CD4-positive, alpha-beta T cell treated with Interleukin-10 for 1 hour (primary cell): Measurements from ENCODE around the gene IL17A.

ENCODE experiments used
- DNase-seq: peaks from one replicate; pipeline ENCODE4 v3.0.0-alpha.2; 2020

IL17A gene

GRCh38 chr6:52186075-52186474 is at the start of gene IL17A:
TSS of gene IL17A (plus strand) at chr6:52186375. CDS start at chr6:52186432, 57 bp downstream.
- DNase-seq, result no peak

- DNase-seq, result no peak
Observed at GRCh38 chr6:52136934-52137467, 49.2 kb upstream of the IL17A start.

GRCh38 chr6:52138284-52138683 is 47.9 kb upstream of the IL17A start:
- DNase-seq, result no peak

GRCh38 chr6:52139985-52140680 is 46.0 kb upstream of the IL17A start:
- DNase-seq, result no peak

GRCh38 chr6:52141596-52141995 is 44.6 kb upstream of the IL17A start:
- DNase-seq, result no peak

GRCh38 chr6:52142556-52142955 is 43.6 kb upstream of the IL17A start:
- DNase-seq, result no peak

GRCh38 chr6:52143551-52143950 is 42.6 kb upstream of the IL17A start:
- DNase-seq, result no peak

- DNase-seq, result no peak
Observed at GRCh38 chr6:52144196-52145076, 41.7 kb upstream of the IL17A start.

- no peak for DNase-seq
Observed at GRCh38 chr6:52146851-52147445, 39.2 kb upstream of the IL17A start.

GRCh38 chr6:52149076-52149475 is 37.1 kb upstream of the IL17A start:
- no peak for DNase-seq

GRCh38 chr6:52149949-52150348 is 36.2 kb upstream of the IL17A start:
- no peak for DNase-seq

- DNase-seq, result no peak
Observed at GRCh38 chr6:52152070-52152423, 34.1 kb upstream of the IL17A start.

GRCh38 chr6:52152711-52153160 is 33.4 kb upstream of the IL17A start:
- DNase-seq, result no peak

- no peak for DNase-seq
Observed at GRCh38 chr6:52154381-52154780, 31.8 kb upstream of the IL17A start.

GRCh38 chr6:52155791-52156576 is 30.2 kb upstream of the IL17A start:
- DNase-seq, result peak; percentile 5

GRCh38 chr6:52157301-52157941 is 28.8 kb upstream of the IL17A start:
- DNase-seq, result no peak

- no peak for DNase-seq
Observed at GRCh38 chr6:52160472-52161104, 25.6 kb upstream of the IL17A start.

GRCh38 chr6:52161689-52162438 is 24.3 kb upstream of the IL17A start:
- no peak for DNase-seq

GRCh38 chr6:52162940-52163908 is 23.0 kb upstream of the IL17A start:
- peak; percentile 49 for DNase-seq
